GM06990 (cell line): ENCODE data around the gene MCU.

Source experiments
- DNase-seq: peaks from one replicate; pipeline ENCODE4 v3.0.0-alpha.2; 2011; ENCODE audit not compliant: insufficient read length; ENCODE audit errors: extremely low read depth
- H3K27me3 ChIP-seq: replicated peaks from 2 replicates; pipeline ENCODE4 v1.6.0; 2011; ENCODE audit warnings: low read length; ENCODE audit not compliant: control insufficient read depth, insufficient read depth
- H3K36me3 ChIP-seq: 2 replicates; pipeline ENCODE4 v1.5.1; 2011; ENCODE audit warnings: low read length; ENCODE audit not compliant: control insufficient read depth, insufficient read depth
- H3K4me3 ChIP-seq: replicated peaks from 2 replicates; pipeline ENCODE4 v1.5.1; 2011; ENCODE audit warnings: low read depth, mild to moderate bottlenecking, control low read depth, low read length
- TF ChIP-seq, protein P1 (sequence below): IDR thresholded peaks from 2 replicates; pipeline ENCODE4 v1.5.1; 2011; ENCODE audit warnings: low read length, control low read depth, mild to moderate bottlenecking, inconsistent platforms; ENCODE audit not compliant: insufficient read depth, poor library complexity, severe bottlenecking

Gene MCU

DNA sequence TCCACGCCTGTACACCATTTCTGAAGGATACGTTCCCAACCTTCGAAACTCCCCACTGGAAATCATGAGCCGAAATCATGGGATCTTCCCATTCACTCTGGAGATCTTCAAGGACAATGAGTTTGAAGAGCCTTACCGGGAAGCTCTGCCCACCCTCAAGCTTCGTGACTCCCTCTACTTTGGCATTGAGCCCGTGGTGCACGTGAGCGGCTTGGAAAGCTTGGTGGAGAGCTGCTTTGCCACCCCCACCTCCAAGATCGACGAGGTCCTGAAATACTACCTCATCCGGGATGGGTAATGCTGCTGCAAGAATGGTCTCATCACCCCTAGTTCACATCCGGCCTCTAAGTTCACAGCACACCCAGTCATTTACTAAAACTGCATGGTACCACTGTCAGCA, 232.4 kb downstream of the MCU start:
- no peak overlapping the region for H3K4me3 ChIP-seq
- H3K27me3 ChIP-seq: no peaks in the 10 kb centered on the region

GRCh38 chr10:72925951-72926465, 234.1 kb downstream of the MCU start:
- no peak for DNase-seq
- Histone ChIP-seq H3K27me3 (no peaks in the 10 kb centered on the region), H3K4me3 (no peak overlapping the region), H3K36me3 (no peaks in the 10 kb centered on the region)
- TF ChIP-seq, protein P1, sequence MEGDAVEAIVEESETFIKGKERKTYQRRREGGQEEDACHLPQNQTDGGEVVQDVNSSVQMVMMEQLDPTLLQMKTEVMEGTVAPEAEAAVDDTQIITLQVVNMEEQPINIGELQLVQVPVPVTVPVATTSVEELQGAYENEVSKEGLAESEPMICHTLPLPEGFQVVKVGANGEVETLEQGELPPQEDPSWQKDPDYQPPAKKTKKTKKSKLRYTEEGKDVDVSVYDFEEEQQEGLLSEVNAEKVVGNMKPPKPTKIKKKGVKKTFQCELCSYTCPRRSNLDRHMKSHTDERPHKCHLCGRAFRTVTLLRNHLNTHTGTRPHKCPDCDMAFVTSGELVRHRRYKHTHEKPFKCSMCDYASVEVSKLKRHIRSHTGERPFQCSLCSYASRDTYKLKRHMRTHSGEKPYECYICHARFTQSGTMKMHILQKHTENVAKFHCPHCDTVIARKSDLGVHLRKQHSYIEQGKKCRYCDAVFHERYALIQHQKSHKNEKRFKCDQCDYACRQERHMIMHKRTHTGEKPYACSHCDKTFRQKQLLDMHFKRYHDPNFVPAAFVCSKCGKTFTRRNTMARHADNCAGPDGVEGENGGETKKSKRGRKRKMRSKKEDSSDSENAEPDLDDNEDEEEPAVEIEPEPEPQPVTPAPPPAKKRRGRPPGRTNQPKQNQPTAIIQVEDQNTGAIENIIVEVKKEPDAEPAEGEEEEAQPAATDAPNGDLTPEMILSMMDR: no peak

More for the DNA sequence above, 232.4 kb downstream of the MCU start:
- H3K36me3 ChIP-seq: no peaks in the 10 kb centered on the region
- TF ChIP-seq, protein P1: no peak
- DNase-seq: no peak

DNA sequence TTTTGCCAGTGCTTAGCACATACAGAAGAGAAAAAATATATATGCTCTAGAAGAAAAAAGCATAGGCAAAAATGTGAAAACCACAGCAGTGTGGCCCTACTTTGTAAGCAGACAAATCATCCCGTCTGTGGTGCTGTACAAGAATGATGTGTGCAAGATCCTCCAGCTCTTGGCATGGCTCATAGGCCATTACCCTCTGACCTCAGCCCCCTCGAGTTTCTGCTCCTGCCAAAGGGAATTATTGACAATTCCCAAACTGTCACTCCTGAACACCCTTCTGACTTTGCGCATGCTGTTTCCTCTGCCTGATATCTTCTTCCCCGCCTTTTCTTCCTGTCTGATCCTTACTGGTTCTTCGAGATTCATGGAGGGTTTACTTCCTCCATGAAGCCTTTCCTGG, 235.5 kb downstream of the MCU start:
- no peak for DNase-seq
- Histone ChIP-seq H3K4me3 (no peak overlapping the region), H3K36me3 (no peaks in the 10 kb centered on the region), H3K27me3 (no peaks in the 10 kb centered on the region)
- TF ChIP-seq, protein P1: no peak

DNA sequence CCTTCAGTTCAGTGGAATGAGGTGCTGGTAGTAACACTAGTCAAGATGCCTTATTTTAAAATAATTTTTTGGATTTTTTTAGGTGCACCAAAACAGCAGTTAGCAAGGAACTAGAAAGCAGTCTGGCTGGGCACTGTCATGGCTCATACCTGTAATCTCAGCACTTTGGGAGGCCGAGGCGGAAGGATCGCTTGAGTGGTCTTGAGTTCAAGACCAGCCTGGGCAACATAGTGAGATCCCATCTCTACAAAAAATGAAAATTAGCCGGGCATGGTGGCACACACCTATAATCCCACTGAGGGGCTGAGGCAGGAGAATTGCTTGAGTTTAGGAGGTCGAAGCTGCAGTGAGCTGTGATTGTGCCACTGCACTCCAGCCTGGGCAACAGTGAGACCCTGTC, 236.9 kb downstream of the MCU start:
- TF ChIP-seq, protein P1: no peak
- Histone ChIP-seq H3K36me3 (no peaks in the 10 kb centered on the region), H3K27me3 (no peaks in the 10 kb centered on the region), H3K4me3 (no peak overlapping the region)
- no peak for DNase-seq

DNA sequence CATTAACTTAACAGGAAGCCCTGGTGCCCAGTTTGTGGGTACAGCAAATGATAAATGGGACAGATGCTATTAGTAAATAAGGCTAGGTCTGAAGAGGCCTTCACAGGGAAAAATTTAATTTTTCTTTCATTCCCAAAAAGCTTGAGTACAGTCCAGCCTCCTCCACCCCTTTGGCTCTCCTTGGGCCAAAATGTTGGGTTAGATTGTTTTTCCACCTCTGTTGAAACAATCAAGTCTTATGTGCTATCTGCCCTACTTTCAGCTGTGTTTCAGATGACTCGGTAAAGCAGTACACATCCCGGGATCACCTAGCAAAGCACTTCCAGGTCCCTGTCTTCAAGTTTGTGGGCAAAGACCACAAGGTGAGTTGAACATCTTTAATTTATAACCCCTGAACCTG, 238.3 kb downstream of the MCU start:
- no peak for DNase-seq
- Histone ChIP-seq H3K36me3 (no peaks in the 10 kb centered on the region), H3K4me3 (no peak overlapping the region), H3K27me3 (no peaks in the 10 kb centered on the region)
- TF ChIP-seq, protein P1: no peak
